HG03066 (cell line): Measurements from ENCODE around the gene PPP1R9B.

ENCODE experiments used
- ATAC-seq: cut with Tn5 transposase; IDR thresholded peaks from one replicate; pipeline ENCODE4 v1.9.1; 2021; ENCODE audit warnings: low read depth; ENCODE audit not compliant: unreplicated experiment

Gene PPP1R9B

GRCh38 chr17:50111673-50112655 lies 38.5 kb downstream of the PPP1R9B start:
- ATAC-seq, result no peak

GRCh38 chr17:50110591-50111349 lies 39.7 kb downstream of the PPP1R9B start:
- no peak for ATAC-seq

- ATAC-seq, result no peak
Observed at GRCh38 chr17:50109785-50110184, 40.7 kb downstream of the PPP1R9B start.

- no peak for ATAC-seq
Observed at GRCh38 chr17:50109207-50109606, 41.3 kb downstream of the PPP1R9B start.

- ATAC-seq, result no peak
Observed at GRCh38 chr17:50108556-50108955, 41.9 kb downstream of the PPP1R9B start.

- ATAC-seq, result no peak
Observed at GRCh38 chr17:50107790-50108414, 42.6 kb downstream of the PPP1R9B start.

- ATAC-seq, result no peak
Observed at GRCh38 chr17:50106393-50107131, 43.9 kb downstream of the PPP1R9B start.

- no peak for ATAC-seq
Observed at GRCh38 chr17:50105811-50106210, 44.7 kb downstream of the PPP1R9B start.

GRCh38 chr17:50103941-50104340 lies 46.5 kb downstream of the PPP1R9B start:
- no peak for ATAC-seq

GRCh38 chr17:50103252-50103651 lies 47.2 kb downstream of the PPP1R9B start:
- ATAC-seq, result no peak

GRCh38 chr17:50102164-50102991 lies 48.1 kb downstream of the PPP1R9B start:
- no peak for ATAC-seq

GRCh38 chr17:50101346-50102163 lies 48.9 kb downstream of the PPP1R9B start:
- ATAC-seq, result no peak

GRCh38 chr17:50100921-50101345 lies 49.5 kb downstream of the PPP1R9B start:
- ATAC-seq, result no peak

- ATAC-seq, result no peak
Observed at GRCh38 chr17:50100480-50100883, 50.0 kb downstream of the PPP1R9B start.

GRCh38 chr17:50099003-50099402 lies 51.5 kb downstream of the PPP1R9B start:
- no peak for ATAC-seq

GRCh38 chr17:50098583-50098982 lies 51.9 kb downstream of the PPP1R9B start:
- no peak for ATAC-seq

GRCh38 chr17:50097926-50098325 lies 52.6 kb downstream of the PPP1R9B start:
- no peak for ATAC-seq

GRCh38 chr17:50097455-50097854 lies 53.0 kb downstream of the PPP1R9B start:
- ATAC-seq, result no peak

GRCh38 chr17:50096758-50097157 lies 53.7 kb downstream of the PPP1R9B start:
- ATAC-seq, result no peak
